NB4 (cell line): ENCODE data around the gene TMEM242.

Source experiments
- POLR2A ChIP-seq: IDR thresholded peaks from 2 replicates; pipeline ENCODE4 v1.6.1; 2011; ENCODE audit warnings: mild to moderate bottlenecking; ENCODE audit not compliant: insufficient read length; ENCODE audit errors: extremely low read depth
- TF ChIP-seq, protein P1 (sequence below): IDR thresholded peaks from one replicate; pipeline ENCODE4 v1.5.1; 2012; ENCODE audit warnings: low read depth, low read length

DNA sequence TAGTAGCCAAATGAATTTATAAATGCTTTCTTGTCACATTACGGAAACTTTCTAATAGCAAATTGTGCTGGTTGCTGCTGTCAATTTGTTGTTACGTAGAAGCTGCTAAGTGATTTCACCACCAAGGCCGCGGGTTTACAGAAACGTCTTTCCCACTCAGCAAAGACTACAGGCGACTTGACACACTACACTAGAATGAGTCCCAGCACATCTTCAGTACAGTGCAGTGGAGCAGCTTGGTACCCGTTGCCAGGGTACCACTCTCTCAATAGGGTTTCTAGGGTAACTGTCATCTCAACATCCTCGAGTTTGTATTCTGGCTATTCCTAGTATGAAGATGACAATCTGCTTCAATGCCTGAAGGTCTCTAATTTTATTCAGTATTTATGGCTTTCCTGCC is 35.0 kb upstream of the TMEM242 start:
- TF ChIP-seq, protein P1, sequence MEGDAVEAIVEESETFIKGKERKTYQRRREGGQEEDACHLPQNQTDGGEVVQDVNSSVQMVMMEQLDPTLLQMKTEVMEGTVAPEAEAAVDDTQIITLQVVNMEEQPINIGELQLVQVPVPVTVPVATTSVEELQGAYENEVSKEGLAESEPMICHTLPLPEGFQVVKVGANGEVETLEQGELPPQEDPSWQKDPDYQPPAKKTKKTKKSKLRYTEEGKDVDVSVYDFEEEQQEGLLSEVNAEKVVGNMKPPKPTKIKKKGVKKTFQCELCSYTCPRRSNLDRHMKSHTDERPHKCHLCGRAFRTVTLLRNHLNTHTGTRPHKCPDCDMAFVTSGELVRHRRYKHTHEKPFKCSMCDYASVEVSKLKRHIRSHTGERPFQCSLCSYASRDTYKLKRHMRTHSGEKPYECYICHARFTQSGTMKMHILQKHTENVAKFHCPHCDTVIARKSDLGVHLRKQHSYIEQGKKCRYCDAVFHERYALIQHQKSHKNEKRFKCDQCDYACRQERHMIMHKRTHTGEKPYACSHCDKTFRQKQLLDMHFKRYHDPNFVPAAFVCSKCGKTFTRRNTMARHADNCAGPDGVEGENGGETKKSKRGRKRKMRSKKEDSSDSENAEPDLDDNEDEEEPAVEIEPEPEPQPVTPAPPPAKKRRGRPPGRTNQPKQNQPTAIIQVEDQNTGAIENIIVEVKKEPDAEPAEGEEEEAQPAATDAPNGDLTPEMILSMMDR = no peak
- no peak for TF ChIP-seq POLR2A
